Islet precursor cell (in vitro differentiated cells): ENCODE data around the gene TFEC.
A peak's percentile ranks its signal among the peaks of the same experiment; 100 is the strongest.
"Not testable (repeated sequence)": the region's sequence is repeated elsewhere in the genome, so short reads cannot be mapped to it uniquely, and the experiment has no call there.

ENCODE experiments used
- DNase-seq: peaks from one replicate; pipeline ENCODE4 v3.0.0-alpha.2; 2018

TFEC gene

GRCh38 chr7:116030651-116031276, at the start of gene TFEC:
TFEC (minus strand) TSS chr7:116030763; CDS start chr7:115984441, 46,322 bp downstream.
- no peak for DNase-seq

- peak; percentile 56 for DNase-seq
These were observed 45.0 kb upstream of the TFEC start for GRCh38 chr7:116075351-116076145.

GRCh38 chr7:116071629-116072028, 41.1 kb upstream of the TFEC start:
- DNase-seq: no peak

DNA sequence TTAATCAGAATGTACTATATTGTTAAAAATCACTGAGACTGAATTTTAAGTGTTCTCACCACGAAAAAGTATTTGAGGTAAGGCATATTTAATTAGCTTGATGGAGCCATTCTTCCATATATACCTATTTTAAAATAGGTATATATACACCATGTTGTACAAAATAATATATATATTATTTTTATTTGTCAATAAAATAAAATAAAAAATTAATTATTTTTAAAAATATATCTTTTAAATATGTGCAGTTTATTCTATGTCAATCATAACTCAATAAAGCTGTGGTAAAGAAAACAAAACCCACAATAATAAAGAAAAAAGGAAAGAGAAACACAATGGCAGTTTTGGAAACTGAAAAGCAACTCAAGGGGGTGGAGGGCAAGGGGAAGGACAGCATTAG, 33.6 kb upstream of the TFEC start:
- DNase-seq: no peak

DNA sequence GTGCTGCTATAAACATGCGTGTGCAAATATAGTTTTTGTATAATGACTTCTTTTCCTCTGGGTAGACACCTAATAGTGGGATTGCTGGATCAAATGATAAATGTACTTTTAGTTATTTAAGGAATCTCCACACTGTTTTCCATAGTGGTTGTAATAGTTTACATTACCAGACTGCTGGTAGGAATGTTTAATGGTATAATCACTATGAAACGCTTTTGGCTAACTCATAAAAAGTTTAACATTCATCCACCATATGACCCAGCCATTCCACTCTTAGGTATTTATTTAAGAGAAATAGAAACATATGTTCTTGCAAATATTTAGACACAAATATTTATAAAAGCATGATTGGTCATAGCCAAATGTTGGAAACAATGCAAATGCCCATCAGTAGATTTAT, 32.1 kb upstream of the TFEC start:
- DNase-seq: no peak

- DNase-seq: no peak
These were observed 21.4 kb upstream of the TFEC start for GRCh38 chr7:116052006-116052405.

GRCh38 chr7:116047261-116047660, 16.7 kb upstream of the TFEC start:
- not testable (repeated sequence) for DNase-seq

DNA sequence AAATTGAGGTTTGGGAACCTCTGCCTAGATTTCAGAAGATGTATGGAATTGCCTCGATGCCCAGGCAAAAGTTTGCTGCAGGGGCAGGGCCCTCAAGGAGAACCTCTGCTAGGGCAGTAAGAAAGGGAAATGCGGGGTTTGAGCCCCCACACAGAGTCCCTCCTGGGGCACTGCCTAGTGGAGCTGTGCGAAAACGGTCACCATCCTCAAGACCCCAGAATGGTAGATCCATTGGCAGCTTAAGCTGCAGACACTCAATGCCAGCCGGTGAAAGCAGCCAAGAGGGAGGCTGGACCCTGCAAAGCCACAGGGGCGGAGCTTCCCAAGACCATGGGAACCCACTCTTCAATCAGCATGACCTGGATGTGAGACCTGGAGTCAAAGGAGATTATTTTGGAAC, 15.0 kb upstream of the TFEC start:
- no peak for DNase-seq

- no peak for DNase-seq
These were observed 11.1 kb upstream of the TFEC start for GRCh38 chr7:116041615-116042014.

- no peak for DNase-seq
These were observed 6.8 kb upstream of the TFEC start for GRCh38 chr7:116037401-116037800.

GRCh38 chr7:116034411-116034810, 3.8 kb upstream of the TFEC start:
- DNase-seq: no peak

DNA sequence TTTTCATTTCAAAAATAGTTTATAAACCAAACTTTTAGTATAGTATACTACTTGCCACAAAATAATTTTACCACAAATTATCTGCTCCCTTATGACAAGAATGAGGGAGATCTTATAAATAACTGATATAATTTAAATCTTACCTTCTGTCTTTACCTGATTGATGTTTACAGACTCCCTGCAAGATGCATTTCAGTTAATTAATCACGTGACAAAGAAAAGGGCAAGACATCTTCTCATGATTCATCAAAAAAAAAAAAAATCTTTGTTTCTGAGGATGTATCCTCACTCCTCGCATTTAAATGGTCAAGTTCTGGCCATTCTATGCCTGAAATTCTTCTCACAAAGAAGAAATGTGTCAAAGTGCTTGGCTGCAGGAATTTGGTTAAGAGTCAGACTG, 2.3 kb upstream of the TFEC start:
- no peak for DNase-seq

- DNase-seq: no peak
These were observed 1.8 kb downstream of the TFEC start for GRCh38 chr7:116028787-116029186.

DNA sequence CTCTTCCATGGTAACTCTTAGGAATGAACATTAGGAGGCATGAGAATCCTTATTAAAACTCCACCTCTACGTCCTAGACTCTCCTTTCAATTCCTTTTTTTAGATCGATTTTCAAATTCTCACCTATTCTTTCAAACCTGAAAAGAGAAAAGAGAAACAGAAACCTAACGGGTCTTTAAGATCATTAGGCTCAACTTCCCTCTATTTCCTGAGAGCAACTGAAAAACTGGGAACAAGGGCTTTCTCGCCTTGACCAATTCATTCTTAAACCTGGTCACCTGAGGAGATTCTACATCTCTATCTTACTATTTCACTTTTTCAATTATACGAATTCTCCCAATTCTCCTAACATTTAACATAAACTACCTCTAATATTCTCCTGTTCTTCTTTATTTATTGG, 2.8 kb downstream of the TFEC start:
- no peak for DNase-seq

DNA sequence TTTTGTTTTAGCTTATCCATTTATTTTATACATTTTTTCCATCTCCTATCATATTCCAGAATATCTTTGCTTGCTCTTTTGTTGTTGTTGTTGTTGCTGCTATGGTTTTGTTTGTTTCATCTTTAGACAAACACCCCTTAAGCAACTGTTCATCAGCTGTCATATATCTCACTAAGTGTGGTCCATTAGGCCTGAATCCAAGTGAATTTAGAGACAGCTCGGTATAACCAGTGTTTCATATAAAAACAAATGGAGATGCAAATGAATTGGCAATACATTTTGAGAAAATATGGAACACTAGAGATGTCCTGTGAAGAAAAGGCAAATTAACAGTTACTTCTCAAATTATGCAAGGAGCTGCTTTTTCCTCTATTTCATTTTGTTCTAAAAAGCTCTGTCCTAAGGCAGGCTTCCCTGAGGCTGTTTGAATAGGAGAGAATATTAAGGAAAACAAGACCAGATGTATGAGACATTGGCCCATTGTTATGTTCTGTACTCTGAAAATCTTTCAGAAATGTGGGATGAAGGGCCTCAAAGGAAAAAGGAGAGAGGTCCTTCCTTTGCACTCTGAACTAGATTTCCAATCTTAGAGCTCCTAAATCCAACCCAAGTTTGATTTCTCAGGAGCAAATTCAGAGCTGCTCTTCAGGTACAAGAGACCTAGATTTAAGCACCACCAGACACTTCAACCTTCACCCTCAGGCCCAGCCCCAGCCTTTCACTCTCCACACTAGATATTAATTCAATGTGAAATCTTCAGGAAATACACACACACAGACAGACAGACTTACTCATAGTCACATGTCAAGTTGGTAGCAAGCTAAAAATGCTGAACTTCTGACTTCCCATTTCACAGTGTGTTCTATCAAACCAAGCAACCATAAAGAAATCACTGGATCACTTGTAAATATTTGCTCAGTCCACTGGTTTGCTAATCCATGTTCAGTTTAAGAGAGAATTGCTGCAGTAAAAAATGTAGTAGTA, 5.4 kb downstream of the TFEC start:
- no peak for DNase-seq

DNA sequence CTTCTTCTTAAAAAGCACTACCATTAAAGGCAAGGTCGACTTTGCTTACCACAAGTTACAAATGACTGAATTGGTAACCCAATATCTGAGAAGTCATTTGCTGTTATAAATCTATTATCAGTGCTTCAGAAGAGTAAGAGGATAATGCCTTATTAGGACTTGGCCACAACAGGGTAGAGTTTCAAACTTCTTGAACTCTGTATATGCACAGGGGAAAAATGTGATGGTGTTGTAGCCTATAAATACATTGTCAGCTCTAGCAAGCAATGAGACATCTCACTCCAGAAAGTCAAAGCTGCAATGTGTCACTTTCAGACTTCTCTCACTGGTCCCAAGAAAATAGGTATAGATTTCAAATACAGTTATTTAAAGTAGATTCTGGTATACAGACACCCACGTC, 9.3 kb downstream of the TFEC start:
- DNase-seq: no peak

GRCh38 chr7:116018731-116019130, 11.8 kb downstream of the TFEC start:
- DNase-seq: no peak

DNA sequence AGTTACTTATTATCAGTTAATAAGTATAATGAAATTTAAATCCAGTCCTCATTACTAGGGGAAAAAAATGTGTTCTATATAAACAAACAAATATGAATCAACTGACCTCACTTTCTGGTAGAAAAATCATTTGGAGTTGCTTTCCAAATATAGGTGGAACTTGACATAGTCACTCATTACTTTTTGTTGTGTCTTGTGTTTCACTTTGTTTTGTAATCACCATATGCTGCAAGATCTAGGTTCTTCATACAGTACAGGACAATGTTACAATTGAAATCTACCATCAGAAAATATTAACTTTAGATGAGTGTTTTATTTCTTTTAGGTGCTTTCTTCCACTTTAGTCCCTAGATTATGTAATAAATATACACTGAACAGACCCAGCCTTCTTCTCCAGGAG, 16.9 kb downstream of the TFEC start:
- no peak for DNase-seq

DNA sequence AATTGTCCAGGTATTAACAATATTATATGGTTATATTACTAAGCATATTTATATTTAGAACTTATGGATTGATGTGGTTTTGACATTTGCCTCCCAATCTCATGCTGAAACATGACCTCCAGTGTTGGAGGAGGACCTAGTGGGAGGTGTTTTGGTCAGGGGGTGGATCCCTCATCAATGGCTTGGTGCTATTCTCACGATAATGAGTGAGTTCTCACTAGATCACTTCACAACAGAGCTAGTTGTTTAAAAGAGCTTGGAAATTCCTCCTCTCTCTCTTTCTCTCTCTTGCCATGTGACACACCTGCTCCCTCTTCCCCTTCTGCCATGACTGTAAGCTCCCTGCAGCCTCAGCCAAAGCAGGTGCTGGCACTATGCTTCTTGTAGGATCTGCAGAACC, 19.0 kb downstream of the TFEC start:
- no peak for DNase-seq

- DNase-seq: not testable (repeated sequence)
These were observed 25.8 kb downstream of the TFEC start for GRCh38 chr7:116004762-116005161.

DNA sequence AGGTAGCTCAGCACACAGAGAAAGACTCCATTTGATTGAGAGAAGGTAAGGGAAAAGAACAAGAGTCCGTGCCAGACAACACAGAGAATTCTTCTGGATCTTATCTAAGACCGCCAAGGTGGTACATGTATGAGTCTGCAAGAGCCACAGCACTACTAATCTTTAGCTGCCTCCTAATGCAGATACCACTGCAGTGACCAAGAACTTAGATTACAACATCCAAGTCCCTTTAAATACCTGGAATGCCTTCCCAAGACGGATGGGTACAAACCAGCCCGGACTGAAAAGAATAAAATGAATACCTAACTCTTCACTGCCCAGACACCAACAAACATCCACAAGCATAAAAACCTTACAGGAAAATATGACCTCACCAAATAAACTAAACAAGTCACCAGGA, 33.3 kb downstream of the TFEC start:
- DNase-seq: no peak

DNA sequence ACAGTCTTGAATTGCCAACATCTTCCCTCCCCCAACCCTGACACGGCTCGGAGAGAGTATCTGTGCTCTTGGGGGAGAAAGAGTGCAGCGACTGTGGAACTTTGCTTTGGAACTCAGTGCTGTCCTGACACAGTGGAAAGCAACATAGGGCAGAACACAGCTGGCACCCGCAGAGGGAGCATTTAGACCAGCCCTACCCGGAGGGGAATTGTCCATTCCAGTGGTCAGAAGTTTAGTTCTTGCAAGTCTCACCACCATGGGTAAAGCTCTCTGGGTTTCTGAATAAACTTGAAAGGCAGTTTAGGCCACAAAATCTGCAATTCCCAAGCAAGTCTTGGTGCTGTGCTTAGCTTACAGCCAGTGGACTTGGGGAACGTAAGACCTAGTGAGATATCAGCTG, 34.9 kb downstream of the TFEC start:
- DNase-seq: no peak

- no peak for DNase-seq
These were observed 42.2 kb downstream of the TFEC start for GRCh38 chr7:115988401-115988800.

- DNase-seq: no peak
These were observed 43.1 kb downstream of the TFEC start for GRCh38 chr7:115987486-115987885.
